Glutamatergic neuron (in vitro differentiated cells): ENCODE measurements around the gene CRYBG1. TPM values are rescaled to one million over a fixed set of nuclear protein-coding genes. Genes with fewer than 3 reads are reported as not detected.

Source experiments
- DNase-seq: peaks from one replicate; pipeline ENCODE4 v3.0.0; 2022
- H3K27ac Mint-ChIP-seq: one replicate; pipeline ENCODE4 v1.8.0; 2020; ENCODE audit warnings: mild to moderate bottlenecking, mixed read lengths, inconsistent platforms; ENCODE audit not compliant: unreplicated experiment
- H3K27me3 Mint-ChIP-seq: one replicate; pipeline ENCODE4 v1.8.0; 2020; ENCODE audit warnings: mild to moderate bottlenecking, moderate library complexity, mixed read lengths, inconsistent platforms; ENCODE audit not compliant: unreplicated experiment
- H3K36me3 Mint-ChIP-seq: one replicate; pipeline ENCODE4 v1.8.0; 2020; ENCODE audit warnings: mild to moderate bottlenecking, mixed read lengths, inconsistent platforms; ENCODE audit not compliant: unreplicated experiment
- H3K4me1 Mint-ChIP-seq: one replicate; pipeline ENCODE4 v1.8.0; 2020; ENCODE audit warnings: mild to moderate bottlenecking, low read depth, mixed read lengths, inconsistent platforms; ENCODE audit not compliant: unreplicated experiment
- H3K4me3 Mint-ChIP-seq: one replicate; pipeline ENCODE4 v1.8.0; 2020; ENCODE audit warnings: mild to moderate bottlenecking, mixed read lengths, inconsistent platforms; ENCODE audit not compliant: unreplicated experiment
- H3K9me3 Mint-ChIP-seq: one replicate; pipeline ENCODE4 v1.8.0; 2020; ENCODE audit warnings: mild to moderate bottlenecking, moderate library complexity, mixed read lengths, inconsistent platforms; ENCODE audit not compliant: unreplicated experiment
- total RNA-seq: library from RNA; stranded (reverse); fragmentation: NEBNext Ultra II Directional; extraction: Animal tissue kit (Norgen Biotek cat#: 25700); gene quantifications from one replicate; pipeline ENCODE4 v1.2.1, GENCODE V29; 2021; ENCODE audit not compliant: unreplicated experiment
- TF ChIP-seq, protein P1 (sequence below): fragments of 200-600 bp; sonication (generic); IDR thresholded peaks from one replicate; pipeline ENCODE4 v1.5.0; 2021; ENCODE audit not compliant: partially characterized antibody, unreplicated experiment

Gene CRYBG1
- total RNA-seq, 1 donor from 2014 or later = 0.15 TPM

DNA sequence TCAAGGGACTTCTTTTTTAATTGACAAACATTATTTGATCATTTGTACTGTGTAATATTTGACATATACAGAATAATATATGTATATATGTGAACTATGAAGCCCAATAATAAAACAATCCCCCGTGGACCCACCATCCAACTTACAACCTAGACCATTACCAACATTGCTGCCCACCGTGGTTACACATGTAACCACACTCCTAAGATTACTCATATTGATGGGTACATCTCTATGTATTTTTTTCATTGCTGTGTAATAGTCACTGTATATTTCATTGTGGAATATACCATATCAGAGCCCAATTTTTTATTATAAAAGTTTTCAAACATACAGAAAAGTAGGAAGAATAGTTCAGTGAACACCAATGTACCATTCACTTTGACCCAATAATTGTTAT is 174.5 kb downstream of the CRYBG1 start:
- peaks cover 7% of the 10 kb centered on the region for H3K4me1 Mint-ChIP-seq
- no peaks in the 10 kb centered on the region for H3K27me3 Mint-ChIP-seq
- H3K9me3 Mint-ChIP-seq = no peaks in the 10 kb centered on the region
- H3K27ac Mint-ChIP-seq = no peak overlapping the region
- no peak for DNase-seq
- no peaks in the 10 kb centered on the region for H3K36me3 Mint-ChIP-seq
- TF ChIP-seq, protein P1, sequence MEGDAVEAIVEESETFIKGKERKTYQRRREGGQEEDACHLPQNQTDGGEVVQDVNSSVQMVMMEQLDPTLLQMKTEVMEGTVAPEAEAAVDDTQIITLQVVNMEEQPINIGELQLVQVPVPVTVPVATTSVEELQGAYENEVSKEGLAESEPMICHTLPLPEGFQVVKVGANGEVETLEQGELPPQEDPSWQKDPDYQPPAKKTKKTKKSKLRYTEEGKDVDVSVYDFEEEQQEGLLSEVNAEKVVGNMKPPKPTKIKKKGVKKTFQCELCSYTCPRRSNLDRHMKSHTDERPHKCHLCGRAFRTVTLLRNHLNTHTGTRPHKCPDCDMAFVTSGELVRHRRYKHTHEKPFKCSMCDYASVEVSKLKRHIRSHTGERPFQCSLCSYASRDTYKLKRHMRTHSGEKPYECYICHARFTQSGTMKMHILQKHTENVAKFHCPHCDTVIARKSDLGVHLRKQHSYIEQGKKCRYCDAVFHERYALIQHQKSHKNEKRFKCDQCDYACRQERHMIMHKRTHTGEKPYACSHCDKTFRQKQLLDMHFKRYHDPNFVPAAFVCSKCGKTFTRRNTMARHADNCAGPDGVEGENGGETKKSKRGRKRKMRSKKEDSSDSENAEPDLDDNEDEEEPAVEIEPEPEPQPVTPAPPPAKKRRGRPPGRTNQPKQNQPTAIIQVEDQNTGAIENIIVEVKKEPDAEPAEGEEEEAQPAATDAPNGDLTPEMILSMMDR = no peak
- no peak overlapping the region for H3K4me3 Mint-ChIP-seq

GRCh38 chr6:106536357-106536756 is 175.8 kb downstream of the CRYBG1 start:
- H3K27me3 Mint-ChIP-seq = no peaks in the 10 kb centered on the region
- no peak overlapping the region for H3K27ac Mint-ChIP-seq
- no peak overlapping the region for H3K4me3 Mint-ChIP-seq
- H3K9me3 Mint-ChIP-seq = no peaks in the 10 kb centered on the region
- TF ChIP-seq, protein P1 = no peak
- no peaks in the 10 kb centered on the region for H3K36me3 Mint-ChIP-seq
- H3K4me1 Mint-ChIP-seq = peaks cover 8% of the 10 kb centered on the region
- DNase-seq = no peak

GRCh38 chr6:106536851-106537250 is 176.3 kb downstream of the CRYBG1 start:
- TF ChIP-seq, protein P1 = no peak
- Mint-ChIP-seq H3K27me3 (no peaks in the 10 kb centered on the region), H3K36me3 (no peaks in the 10 kb centered on the region), H3K9me3 (no peaks in the 10 kb centered on the region), H3K4me1 (peaks cover 8% of the 10 kb centered on the region), H3K27ac (no peak overlapping the region), H3K4me3 (no peak overlapping the region)
- no peak for DNase-seq

DNA sequence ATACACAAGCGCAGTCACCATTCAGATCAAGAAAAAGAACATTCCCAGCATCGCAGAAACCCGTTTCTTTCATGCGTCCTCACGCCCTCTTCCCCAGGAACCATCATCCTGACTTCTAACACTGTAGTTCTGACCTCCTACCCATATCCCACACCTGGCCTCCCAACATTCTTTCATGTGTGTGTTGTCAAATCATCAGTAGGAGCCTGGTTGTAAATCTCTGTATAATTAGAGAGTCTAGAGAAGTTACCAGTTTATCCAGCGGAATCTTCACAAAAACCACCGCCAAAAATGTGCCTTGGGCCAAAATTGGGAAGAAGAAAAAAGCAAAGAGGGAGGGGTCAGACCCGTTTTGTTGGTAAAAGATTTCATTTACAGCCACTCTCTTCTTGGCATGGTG is 177.1 kb downstream of the CRYBG1 start:
- no peaks in the 10 kb centered on the region for H3K9me3 Mint-ChIP-seq
- peaks cover 8% of the 10 kb centered on the region for H3K4me1 Mint-ChIP-seq
- TF ChIP-seq, protein P1 = no peak
- no peaks in the 10 kb centered on the region for H3K36me3 Mint-ChIP-seq
- no peaks in the 10 kb centered on the region for H3K27me3 Mint-ChIP-seq
- no peak for DNase-seq
- no peak overlapping the region for H3K27ac Mint-ChIP-seq
- H3K4me3 Mint-ChIP-seq = no peak overlapping the region

DNA sequence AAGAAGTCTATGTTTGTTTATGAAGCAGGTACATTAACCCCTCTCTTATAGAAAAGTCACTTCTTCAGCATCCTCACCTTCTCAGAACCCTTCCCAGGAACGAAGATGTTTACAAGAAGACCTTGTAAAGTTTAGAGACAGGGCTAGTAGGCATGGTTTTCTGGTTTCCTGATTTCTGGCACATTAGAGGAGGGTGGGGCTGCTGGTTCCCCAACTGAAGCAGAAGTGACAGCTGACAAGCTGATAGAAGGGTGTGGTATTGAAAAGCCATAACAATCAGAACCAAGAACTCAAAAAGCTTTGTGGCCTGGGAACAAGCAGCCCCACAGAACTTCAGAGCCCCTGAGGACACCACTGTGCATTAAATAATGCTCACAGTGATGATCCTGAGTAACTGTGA is 177.6 kb downstream of the CRYBG1 start:
- Mint-ChIP-seq H3K4me1 (peaks cover 8% of the 10 kb centered on the region), H3K36me3 (no peaks in the 10 kb centered on the region), H3K27me3 (no peaks in the 10 kb centered on the region), H3K9me3 (no peaks in the 10 kb centered on the region), H3K27ac (no peak overlapping the region), H3K4me3 (no peak overlapping the region)
- no peak for DNase-seq
- TF ChIP-seq, protein P1 = no peak
